ENCODE data around the gene LIM2.

GRCh38 chr19:51433043-51433442 is 45.3 kb upstream of the LIM2 start:
- TF ChIP-seq TAF1 (IDR thresholded peaks at IDR 0.05; ENCODE audit: low read depth, low read length) = no peak
- TF ChIP-seq POLR2A (IDR thresholded peaks at IDR 0.05; ENCODE audit: low read depth, low read length) = no peak

Data from GM12891 (cell line).